Thyroid gland (tissue), 4 donors: Measurements from ENCODE around the gene SCYGR7. TPM values are rescaled to one million over a fixed set of nuclear protein-coding genes. Genes with fewer than 3 reads are reported as not detected.

Experiments
- DNase-seq, 2 donors: peaks; one replicate each; pipeline ENCODE4 v3.0.0-alpha.2; 2019
- H3K27ac ChIP-seq, 3 donors: fragments of 200-600 bp; sonication (generic); 1 replicate in 2 of 3; 2 replicates in 1 of 3; pipeline ENCODE4 v1.5.1; 2016 to 2019; ENCODE audit warnings: mild to moderate bottlenecking in 1 of 3, moderate library complexity in 1 of 3
- H3K27me3 ChIP-seq: fragments of 200-600 bp; sonication (generic); one replicate; pipeline ENCODE4 v1.5.1; 2019
- H3K36me3 ChIP-seq, 2 donors: fragments of 200-600 bp; sonication (generic); one replicate each; pipeline ENCODE4 v1.5.1; 2016 to 2019
- H3K4me1 ChIP-seq, 2 donors: fragments of 200-600 bp; sonication (generic); one replicate each; pipeline ENCODE4 v1.5.1; 2017 to 2019
- H3K4me3 ChIP-seq, 3 donors: fragments of 200-600 bp; sonication (generic); replicated peaks in 1 of 3; 1 replicate in 2 of 3; 2 replicates in 1 of 3; pipeline ENCODE4 v1.5.1; 2016; ENCODE audit warnings: mild to moderate bottlenecking in 1 of 3
- H3K9me3 ChIP-seq: fragments of 200-600 bp; sonication (generic); one replicate; pipeline ENCODE4 v1.5.1; 2017
- POLR2A ChIP-seq, 2 donors: fragments of 450-650 bp; IDR thresholded peaks; one replicate each; pipeline ENCODE4 v1.6.1; 2017; ENCODE audit warnings: antibody characterized with exemption in 2 of 2, mild to moderate bottlenecking in 2 of 2, moderate library complexity in 1 of 2
- WGBS, 2 donors: methylation state at CpG; one replicate each; pipeline ENCODE4 v1.1.5; 2017; 5-methylcytosine and 5-hydroxymethylcytosine counted together
- intact Hi-C: fragments of 100-400 bp; cut with DNase I; formaldehyde crosslinking; loops from one replicate; pipeline ENCODE4 v1.15.1; 2023
- total RNA-seq, 4 donors: library from RNA; depleted of rRNA; stranded (reverse); fragments of >200 nt; gene quantifications; one replicate each; pipeline ENCODE4 v1.2.3, GENCODE V29; 2016
- TF ChIP-seq, protein P1 (sequence below), 6 experiments: fragments of 200-600 bp in 3 of 6; fragments of 450-650 bp in 3 of 6; sonication (generic) in 3 of 6; IDR thresholded peaks; one replicate each; pipeline ENCODE4 v1.5.1; 2016 to 2019; ENCODE audit warnings: antibody characterized with exemption in 6 of 6, mild to moderate bottlenecking in 2 of 6, inconsistent platforms in 1 of 6, moderate library complexity in 1 of 6

SCYGR7 gene, protein sequence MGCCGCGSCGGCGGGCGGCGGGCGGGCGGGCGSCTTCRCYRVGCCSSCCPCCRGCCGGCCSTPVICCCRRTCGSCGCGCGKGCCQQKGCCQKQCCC
- total RNA-seq: not detected

DNA sequence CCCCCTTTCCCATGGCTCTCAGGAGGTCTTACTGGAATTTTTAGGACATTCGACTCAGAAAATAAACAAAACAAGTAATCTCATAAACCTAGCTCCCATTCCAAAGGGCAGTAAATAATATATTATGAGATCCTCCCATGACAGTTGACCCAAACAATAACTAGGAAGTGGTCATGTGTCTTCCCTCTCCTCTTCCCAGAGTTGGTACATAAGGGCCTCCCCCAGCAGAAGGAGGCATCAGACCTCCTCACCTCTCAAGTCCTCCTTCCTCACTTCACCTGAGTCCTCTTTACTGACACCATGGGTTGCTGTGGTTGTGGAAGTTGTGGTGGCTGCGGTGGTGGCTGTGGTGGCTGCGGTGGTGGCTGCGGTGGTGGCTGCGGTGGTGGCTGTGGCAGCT is at the start of gene SCYGR7:
TSS of gene SCYGR7 (plus strand) at position 301 of the 400 bp plus-strand sequence. CDS start at position 301, 0 bp downstream.
- intact Hi-C loops: no loop called here
- H3K27ac ChIP-seq: no peak within 1 kb of the TSS
- no peak for DNase-seq
- TF ChIP-seq POLR2A (IDR thresholded peaks at IDR 0.05): no peak
- TF ChIP-seq, protein P1, sequence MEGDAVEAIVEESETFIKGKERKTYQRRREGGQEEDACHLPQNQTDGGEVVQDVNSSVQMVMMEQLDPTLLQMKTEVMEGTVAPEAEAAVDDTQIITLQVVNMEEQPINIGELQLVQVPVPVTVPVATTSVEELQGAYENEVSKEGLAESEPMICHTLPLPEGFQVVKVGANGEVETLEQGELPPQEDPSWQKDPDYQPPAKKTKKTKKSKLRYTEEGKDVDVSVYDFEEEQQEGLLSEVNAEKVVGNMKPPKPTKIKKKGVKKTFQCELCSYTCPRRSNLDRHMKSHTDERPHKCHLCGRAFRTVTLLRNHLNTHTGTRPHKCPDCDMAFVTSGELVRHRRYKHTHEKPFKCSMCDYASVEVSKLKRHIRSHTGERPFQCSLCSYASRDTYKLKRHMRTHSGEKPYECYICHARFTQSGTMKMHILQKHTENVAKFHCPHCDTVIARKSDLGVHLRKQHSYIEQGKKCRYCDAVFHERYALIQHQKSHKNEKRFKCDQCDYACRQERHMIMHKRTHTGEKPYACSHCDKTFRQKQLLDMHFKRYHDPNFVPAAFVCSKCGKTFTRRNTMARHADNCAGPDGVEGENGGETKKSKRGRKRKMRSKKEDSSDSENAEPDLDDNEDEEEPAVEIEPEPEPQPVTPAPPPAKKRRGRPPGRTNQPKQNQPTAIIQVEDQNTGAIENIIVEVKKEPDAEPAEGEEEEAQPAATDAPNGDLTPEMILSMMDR (IDR thresholded peaks at IDR 0.05): no peak
- 85 to 88% methylated on average over 1 to 4 of the region's 5 CpGs for WGBS, 2 donors
- no peaks in the 10 kb centered on the region for H3K27me3 ChIP-seq
- no peaks in the 10 kb centered on the region for H3K36me3 ChIP-seq
- no peaks in the 10 kb centered on the region for H3K4me1 ChIP-seq
- H3K9me3 ChIP-seq: no peaks in the 10 kb centered on the region
- H3K4me3 ChIP-seq: no peak within 1 kb of the TSS

DNA sequence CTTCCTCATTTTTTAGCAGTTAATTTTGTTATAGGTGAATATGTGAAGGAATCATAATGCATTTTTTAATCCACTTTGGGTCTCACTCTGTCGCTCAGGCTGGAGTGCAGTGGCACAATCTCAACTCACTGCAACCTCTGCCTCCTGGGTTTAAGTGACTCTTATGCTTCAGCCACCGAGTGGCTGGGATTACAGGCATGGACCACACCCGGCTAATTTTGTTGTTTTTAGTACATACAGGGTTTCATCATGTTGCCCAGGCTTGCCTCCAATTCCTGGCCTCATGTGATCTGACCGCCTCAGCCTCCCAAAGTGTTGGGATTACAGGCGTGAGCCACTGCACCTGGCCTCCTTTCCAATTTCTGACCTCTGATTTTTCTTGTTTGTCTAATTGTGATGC is 43.9 kb upstream of the SCYGR7 start:
- no peak overlapping the region for H3K4me3 ChIP-seq
- no peaks in the 10 kb centered on the region for H3K27me3 ChIP-seq
- H3K27ac ChIP-seq: no peak overlapping the region
- H3K4me1 ChIP-seq: no peaks in the 10 kb centered on the region
- no peaks in the 10 kb centered on the region for H3K36me3 ChIP-seq
- intact Hi-C loops: no loop called here
- WGBS, 2 donors: 67 to 68% methylated on average over 5 of the region's 5 CpGs
- no peaks in the 10 kb centered on the region for H3K9me3 ChIP-seq
- no peak for DNase-seq
- TF ChIP-seq POLR2A (IDR thresholded peaks at IDR 0.05): no peak
- TF ChIP-seq, protein P1 (IDR thresholded peaks at IDR 0.05): no peak

DNA sequence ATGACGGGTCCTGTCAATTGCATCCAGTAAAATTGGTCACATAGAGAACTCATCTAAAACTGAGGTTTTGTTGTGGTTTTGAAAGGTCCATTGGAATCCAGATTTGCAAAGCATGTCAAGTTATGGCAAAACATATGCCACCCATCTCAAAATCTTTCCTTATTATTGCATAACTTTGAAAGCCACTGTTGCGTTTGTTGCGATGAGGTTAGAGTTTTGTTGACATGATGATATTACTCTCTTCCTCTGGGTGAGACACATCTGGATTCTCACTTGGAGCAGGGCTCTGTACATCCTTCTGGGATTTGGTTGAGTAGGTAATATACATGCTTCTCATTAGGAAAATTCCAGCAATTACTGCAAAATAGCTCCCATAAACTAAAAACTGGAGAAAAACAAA is 40.9 kb upstream of the SCYGR7 start:
- Histone ChIP-seq H3K27me3 (no peaks in the 10 kb centered on the region), H3K4me3 (no peak overlapping the region), H3K36me3 (no peaks in the 10 kb centered on the region), H3K27ac (no peak overlapping the region), H3K4me1 (no peaks in the 10 kb centered on the region), H3K9me3 (no peaks in the 10 kb centered on the region)
- WGBS, 2 donors: 97 to 99% methylated on average over 3 of the region's 3 CpGs
- intact Hi-C loops: no loop called here
- no peak for TF ChIP-seq POLR2A (IDR thresholded peaks at IDR 0.05)
- TF ChIP-seq, protein P1 (IDR thresholded peaks at IDR 0.05): no peak
- DNase-seq: no peak

DNA sequence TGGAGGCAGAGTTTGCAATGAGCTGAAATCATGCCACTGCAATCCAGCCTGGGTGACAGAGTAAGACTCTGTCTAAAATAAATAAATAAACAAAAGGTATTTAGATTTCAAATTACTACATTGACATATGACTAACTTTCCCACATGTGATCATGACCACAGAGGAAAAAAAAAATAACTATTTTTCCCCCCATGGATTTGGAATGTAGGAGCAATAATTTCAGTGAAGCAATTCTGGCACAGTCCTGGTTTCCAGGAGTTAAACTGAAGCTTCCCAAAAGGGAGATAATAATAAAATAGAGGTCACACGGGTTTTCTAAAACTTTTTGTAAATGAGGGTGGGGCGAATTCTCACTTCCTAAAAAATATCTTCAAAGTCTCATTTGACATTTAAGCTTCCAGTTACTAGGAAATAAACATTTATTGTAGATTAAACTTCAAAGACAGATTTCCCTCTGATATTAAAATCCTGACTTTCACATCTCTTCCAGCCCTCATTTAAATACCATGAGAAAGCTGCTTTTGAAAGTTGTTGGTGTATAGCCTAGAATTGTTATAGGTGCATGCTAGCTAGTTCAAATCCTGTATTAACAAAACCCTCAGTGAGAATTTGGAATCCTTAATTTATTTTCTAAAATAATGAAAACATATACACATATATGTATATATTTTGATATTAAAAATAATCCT is 31.0 kb upstream of the SCYGR7 start:
- Histone ChIP-seq H3K4me3 (no peak overlapping the region), H3K36me3 (no peaks in the 10 kb centered on the region), H3K9me3 (no peaks in the 10 kb centered on the region), H3K27ac (no peak overlapping the region), H3K27me3 (no peaks in the 10 kb centered on the region), H3K4me1 (no peaks in the 10 kb centered on the region)
- 70 to 73% methylated on average over 2 of the region's 2 CpGs for WGBS, 2 donors
- intact Hi-C loops: no loop called here
- DNase-seq: no peak
- TF ChIP-seq, protein P1 (IDR thresholded peaks at IDR 0.05): no peak
- no peak for TF ChIP-seq POLR2A (IDR thresholded peaks at IDR 0.05)

DNA sequence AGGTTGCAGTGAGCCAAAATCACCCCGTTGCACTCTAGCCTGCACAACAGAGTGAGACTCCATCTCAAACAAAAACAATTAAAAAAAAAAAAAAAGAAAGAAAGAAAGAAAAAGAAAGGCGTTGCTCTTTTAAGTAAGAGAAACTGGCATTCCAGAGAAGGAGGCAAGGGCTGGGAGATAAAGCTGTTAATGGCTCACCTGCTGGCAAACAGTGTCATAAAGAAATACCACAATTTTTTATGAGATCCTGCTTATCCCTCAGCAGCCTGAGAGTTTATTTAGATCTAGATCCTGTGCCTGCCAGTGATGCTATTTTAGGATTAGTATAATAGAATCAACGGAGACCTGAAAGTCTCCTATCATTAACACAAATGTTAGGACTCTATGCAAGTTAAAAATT is 26.6 kb upstream of the SCYGR7 start:
- no peak for TF ChIP-seq POLR2A (IDR thresholded peaks at IDR 0.05)
- TF ChIP-seq, protein P1 (IDR thresholded peaks at IDR 0.05): no peak
- 86 to 90% methylated on average over 3 of the region's 3 CpGs for WGBS, 2 donors
- H3K4me1 ChIP-seq: no peaks in the 10 kb centered on the region
- no peaks in the 10 kb centered on the region for H3K27me3 ChIP-seq
- H3K36me3 ChIP-seq: no peaks in the 10 kb centered on the region
- no peak for DNase-seq
- H3K27ac ChIP-seq: no peak overlapping the region
- intact Hi-C loops: no loop called here
- H3K4me3 ChIP-seq: no peak overlapping the region
- H3K9me3 ChIP-seq: no peaks in the 10 kb centered on the region
